GM19372 (cell line): Measurements from ENCODE around the gene PPP2R2C.

Source experiments
- ATAC-seq: cut with Tn5 transposase; IDR thresholded peaks from one replicate; pipeline ENCODE4 v1.9.1; 2021; ENCODE audit warnings: mild to moderate bottlenecking, low read depth, moderate library complexity; ENCODE audit not compliant: unreplicated experiment

Gene PPP2R2C

DNA sequence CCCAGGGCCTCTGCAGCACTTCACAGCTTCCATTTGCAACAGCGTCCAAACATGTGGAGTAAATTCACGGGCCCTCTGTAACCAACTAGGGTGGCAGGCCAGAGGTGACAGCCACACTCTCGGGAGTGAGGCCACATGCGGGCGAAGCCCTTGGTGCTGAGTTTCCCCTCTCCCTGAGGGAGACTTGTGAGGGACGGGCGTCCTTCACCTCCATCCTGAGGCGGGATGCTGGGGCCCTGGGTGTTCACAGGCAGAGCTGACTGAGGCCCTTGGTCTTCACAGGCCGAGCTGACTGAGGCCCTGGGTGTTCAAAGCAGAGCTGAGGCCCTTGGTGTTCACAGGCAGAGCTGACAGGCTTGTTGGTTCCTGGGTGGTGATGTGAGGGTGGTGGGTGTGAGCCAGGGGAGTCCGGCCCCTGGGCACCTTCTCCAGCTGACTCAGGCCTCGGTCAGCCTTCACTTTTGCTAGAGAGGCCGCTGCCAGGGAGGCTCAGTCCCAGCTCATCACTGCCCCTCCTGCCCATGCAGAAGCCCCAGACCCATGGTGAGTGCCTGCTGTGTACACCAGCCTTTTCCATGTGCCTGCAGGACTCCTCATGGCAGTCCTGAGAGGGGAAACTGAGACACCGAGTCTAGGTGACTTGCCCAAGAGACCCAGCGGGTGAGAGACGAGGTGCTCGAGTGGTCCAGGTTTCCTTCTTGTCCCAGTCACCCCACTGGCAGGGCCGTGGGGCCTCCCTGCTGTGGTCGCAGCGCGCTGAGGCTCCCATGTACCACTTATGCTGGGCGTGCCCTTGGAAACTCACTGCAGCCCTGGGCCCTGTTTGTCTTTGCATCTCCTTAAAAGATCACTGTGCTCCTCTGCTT lies 194.2 kb downstream of the PPP2R2C start:
- ATAC-seq: no peak

DNA sequence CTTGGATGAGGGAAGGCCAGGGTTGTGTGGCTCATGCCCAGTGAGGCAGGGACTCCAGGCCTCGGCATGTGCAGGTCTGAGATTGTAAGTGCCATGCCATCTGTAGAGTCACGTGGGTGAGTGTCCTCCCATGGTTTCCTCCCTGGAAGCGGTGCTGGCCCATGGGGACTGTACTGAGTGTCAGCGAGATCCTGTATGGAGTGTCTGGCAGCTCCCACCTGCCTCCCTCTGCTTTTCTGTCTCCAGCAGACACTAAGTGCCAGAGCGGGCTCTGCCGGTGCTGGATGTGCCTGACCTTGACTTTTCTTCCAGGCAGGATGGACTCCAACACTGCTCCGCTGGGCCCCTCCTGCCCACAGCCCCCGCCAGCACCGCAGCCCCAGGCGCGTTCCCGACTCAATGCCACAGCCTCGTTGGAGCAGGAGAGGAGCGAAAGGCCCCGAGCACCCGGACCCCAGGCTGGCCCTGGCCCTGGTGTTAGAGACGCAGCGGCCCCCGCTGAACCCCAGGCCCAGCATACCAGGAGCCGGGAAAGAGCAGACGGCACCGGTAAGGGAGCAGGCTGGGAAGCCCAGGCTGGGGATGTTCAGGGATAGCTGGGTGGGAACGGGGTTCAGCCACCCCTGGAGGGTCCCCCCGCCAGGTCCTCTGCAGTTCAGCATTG lies 195.1 kb downstream of the PPP2R2C start:
- no peak for ATAC-seq

GRCh38 chr4:6275898-6276806 lies 196.3 kb downstream of the PPP2R2C start:
- no peak for ATAC-seq

GRCh38 chr4:6275351-6275750 lies 197.1 kb downstream of the PPP2R2C start:
- no peak for ATAC-seq

GRCh38 chr4:6273661-6273990 lies 198.8 kb downstream of the PPP2R2C start:
- ATAC-seq: no peak

DNA sequence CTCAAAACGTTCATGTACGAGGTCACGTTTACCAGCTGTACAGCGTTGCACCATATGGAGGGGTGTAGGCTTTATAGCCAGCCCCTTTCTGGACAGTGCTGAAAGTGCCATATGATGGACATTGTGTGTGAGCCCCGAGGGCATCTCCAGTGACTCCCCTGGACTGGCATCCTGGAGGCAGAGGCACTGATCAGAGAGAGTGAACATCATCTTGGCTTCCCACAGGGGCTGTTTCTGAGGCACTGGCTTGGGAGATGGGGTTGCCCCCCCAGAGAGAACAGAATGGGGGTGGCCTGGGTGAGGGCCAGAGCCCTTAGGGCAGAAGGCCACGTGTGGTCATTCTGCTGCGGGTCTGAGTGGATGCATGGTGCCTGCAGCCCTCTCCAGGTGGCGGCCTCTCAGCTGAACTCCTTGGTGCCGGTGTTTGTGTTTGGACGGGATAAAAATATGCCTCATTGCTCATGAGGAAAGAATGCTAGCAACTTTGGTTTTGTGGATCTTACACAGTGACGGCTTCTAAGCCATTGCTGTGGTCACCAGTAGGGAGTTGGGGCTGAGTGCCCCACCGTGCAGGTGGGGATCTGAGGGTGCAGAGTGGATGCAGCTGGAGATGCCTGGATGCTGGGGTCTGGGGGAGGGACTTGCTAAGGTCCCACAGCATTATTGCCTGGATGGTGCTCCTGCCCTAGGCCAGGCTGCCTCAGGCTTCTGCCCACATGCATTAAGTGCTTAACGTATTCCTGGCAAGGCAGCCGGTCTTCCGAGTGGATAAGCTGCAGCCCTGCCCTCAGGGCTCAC lies 199.4 kb downstream of the PPP2R2C start:
- no peak for ATAC-seq

DNA sequence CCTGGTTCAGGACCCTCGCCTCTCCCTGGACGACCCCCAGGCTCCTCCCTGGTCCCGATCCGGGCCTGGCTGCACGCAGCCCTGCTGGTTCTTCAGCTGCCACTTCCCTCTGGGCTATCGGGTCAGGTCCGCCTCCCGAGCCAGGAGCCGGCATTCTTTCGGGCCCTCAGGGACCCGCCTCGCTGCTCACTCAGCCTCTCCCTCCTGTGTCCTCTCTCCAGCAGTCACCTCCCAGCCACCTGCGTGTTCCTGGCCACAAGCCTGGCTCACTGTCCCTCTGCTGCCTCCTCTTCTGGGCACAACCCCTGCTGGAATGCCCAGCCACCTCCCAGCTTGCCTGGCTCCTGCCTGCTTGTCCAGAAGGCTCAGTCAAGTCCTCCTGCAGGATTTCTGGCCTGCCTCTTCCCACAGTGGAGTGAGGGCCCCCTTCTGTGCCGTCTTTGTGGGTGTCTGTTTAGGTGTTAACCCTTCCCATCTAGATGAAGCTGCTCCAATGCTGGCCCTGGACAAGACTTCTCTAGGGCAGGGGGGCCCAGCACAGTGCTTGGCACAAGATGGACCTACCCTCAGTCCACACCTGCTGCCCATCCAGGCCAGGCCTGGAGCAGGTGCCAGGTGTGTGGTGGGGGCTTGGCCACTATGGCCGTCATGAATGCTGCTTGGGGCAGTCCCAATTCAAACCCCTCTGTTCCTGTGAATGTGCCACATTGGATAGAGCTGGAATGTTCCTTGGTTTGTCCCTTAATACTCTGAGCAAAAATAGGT lies 200.5 kb downstream of the PPP2R2C start:
- no peak for ATAC-seq

GRCh38 chr4:6271206-6271605 lies 201.2 kb downstream of the PPP2R2C start:
- no peak for ATAC-seq

DNA sequence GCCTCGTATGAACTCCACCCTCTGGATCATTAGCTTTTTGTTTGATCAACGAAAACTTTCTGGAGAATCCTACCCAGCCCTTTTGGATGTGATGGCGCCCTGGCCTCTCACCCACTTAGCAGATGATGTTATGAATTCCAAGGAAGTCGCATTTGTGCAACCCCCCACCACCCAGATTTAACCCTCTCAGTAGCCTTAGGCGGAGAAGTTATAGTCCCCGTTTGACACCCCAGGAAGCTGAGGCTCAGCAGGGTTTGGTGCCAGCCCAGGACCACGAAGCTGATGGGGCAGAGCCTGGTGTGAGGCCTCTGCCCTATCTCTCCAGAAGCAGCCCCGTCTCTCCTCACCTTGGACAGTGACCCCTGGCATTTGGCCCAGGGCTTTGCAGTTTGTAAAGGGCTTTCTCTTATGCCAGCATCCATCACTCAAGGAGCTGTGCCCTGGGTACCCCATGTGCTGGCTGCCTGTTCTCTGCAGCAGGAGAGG lies 201.7 kb downstream of the PPP2R2C start:
- ATAC-seq: no peak
